WTC11 (cell line): ENCODE measurements around the gene USP47. TPM values are rescaled to one million over a fixed set of nuclear protein-coding genes. Genes with fewer than 3 reads are reported as not detected.

Source experiments
- ATAC-seq: fragments of 200-7000 bp; cut with Tn5 transposase; 2 replicates; pipeline ENCODE4 v1.10.0; 2021; ENCODE audit warnings: mild to moderate bottlenecking, moderate library complexity
- CTCF ChIA-PET: fragments of 300-600 bp; sonication (Branson Sonifier 250); formaldehyde crosslinking; loops from one replicate; lab custom pipeline; 2021; ENCODE audit warnings: antibody characterized with exemption; lab: Charles Lee
- POLR2A ChIA-PET: fragments of 350-600 bp; sonication (Branson Sonifier 250); formaldehyde crosslinking; loops from one replicate; lab custom pipeline; 2021; ENCODE audit warnings: antibody characterized with exemption; lab: Charles Lee
- DNase-seq: peaks from one replicate; pipeline ENCODE4 v3.0.0; 2021; ENCODE audit warnings: low spot score
- H3K27ac Mint-ChIP-seq: 2 replicates; pipeline ENCODE4 v1.8.0; 2021; ENCODE audit warnings: mixed read lengths
- H3K27me3 Mint-ChIP-seq: 2 replicates; pipeline ENCODE4 v1.8.0; 2021; ENCODE audit warnings: low read depth, mild to moderate bottlenecking, moderate library complexity, mixed read lengths
- H3K36me3 Mint-ChIP-seq: 2 replicates; pipeline ENCODE4 v1.8.0; 2021; ENCODE audit warnings: mixed read lengths
- H3K4me1 Mint-ChIP-seq: 2 replicates; pipeline ENCODE4 v1.8.0; 2022; ENCODE audit warnings: mixed read lengths
- H3K4me3 Mint-ChIP-seq: 2 replicates; pipeline ENCODE4 v1.8.0; 2021; ENCODE audit warnings: mild to moderate bottlenecking, moderate library complexity, mixed read lengths
- H3K9me3 Mint-ChIP-seq: 2 replicates; pipeline ENCODE4 v1.8.0; 2021; ENCODE audit warnings: mixed read lengths
- ARID4B ChIP-seq: sonication (generic); formaldehyde crosslinking; IDR thresholded peaks from 2 replicates; pipeline ENCODE4 v1.8.0; 2023; ENCODE audit warnings: missing genetic modification reagents, mild to moderate bottlenecking, borderline replicate concordance
- ATF6 ChIP-seq: sonication (generic); formaldehyde crosslinking; IDR thresholded peaks from 2 replicates; pipeline ENCODE4 v1.8.1; 2023; ENCODE audit warnings: mild to moderate bottlenecking, missing genetic modification reagents
- EMX1 ChIP-seq: fragments of 250-450 bp; sonication (Bioruptor Pico); IDR thresholded peaks from 2 replicates; pipeline ENCODE4 v1.8.0; 2021; ENCODE audit warnings: mild to moderate bottlenecking
- FOXP1 ChIP-seq: sonication (generic); formaldehyde crosslinking; IDR thresholded peaks from 2 replicates; pipeline ENCODE4 v1.8.0; 2022; ENCODE audit warnings: missing genetic modification reagents, mild to moderate bottlenecking, moderate library complexity, borderline replicate concordance
- FOXP4 ChIP-seq: sonication (generic); formaldehyde crosslinking; IDR thresholded peaks from 2 replicates; pipeline ENCODE4 v1.8.0; 2022; ENCODE audit warnings: mild to moderate bottlenecking, missing genetic modification reagents
- GTF2I ChIP-seq: fragments of 250-450 bp; sonication (Bioruptor Pico); conservative IDR thresholded peaks from 2 replicates; pipeline ENCODE4 v1.4.0; 2021; ENCODE audit warnings: mild to moderate bottlenecking
- IRF1 ChIP-seq: sonication (generic); formaldehyde crosslinking; IDR thresholded peaks from 2 replicates; pipeline ENCODE4 v1.8.0; 2023; ENCODE audit warnings: missing genetic modification reagents
- JAZF1 ChIP-seq: fragments of 250-450 bp; sonication (Bioruptor Pico); IDR thresholded peaks from 2 replicates; pipeline ENCODE4 v1.9.0; 2021; ENCODE audit warnings: moderate library complexity, mild to moderate bottlenecking, inconsistent platforms
- MXD4 ChIP-seq: fragments of 250-450 bp; sonication (Bioruptor Pico); IDR thresholded peaks from 2 replicates; pipeline ENCODE4 v1.8.0; 2021; ENCODE audit warnings: mild to moderate bottlenecking, moderate library complexity, borderline replicate concordance
- NFE2L1 ChIP-seq: sonication (generic); formaldehyde crosslinking; IDR thresholded peaks from 2 replicates; pipeline ENCODE4 v1.8.1; 2023; ENCODE audit warnings: missing genetic modification reagents
- NFYB ChIP-seq: sonication (generic); formaldehyde crosslinking; conservative IDR thresholded peaks from 2 replicates; pipeline ENCODE4 v1.8.0; 2022; ENCODE audit warnings: low read depth, missing genetic modification reagents
- NR3C1 ChIP-seq: sonication (generic); formaldehyde crosslinking; conservative IDR thresholded peaks from 2 replicates; pipeline ENCODE4 v1.8.1; 2023; ENCODE audit warnings: low read depth, mild to moderate bottlenecking, missing genetic modification reagents
- PREB ChIP-seq: sonication (generic); formaldehyde crosslinking; IDR thresholded peaks from 2 replicates; pipeline ENCODE4 v1.8.1; 2022; ENCODE audit warnings: mild to moderate bottlenecking, missing genetic modification reagents, moderate library complexity, borderline replicate concordance
- PRRX2 ChIP-seq: fragments of 250-450 bp; sonication (Bioruptor Pico); IDR thresholded peaks from 2 replicates; pipeline ENCODE4 v1.8.0; 2021; ENCODE audit warnings: mild to moderate bottlenecking
- STAT6 ChIP-seq: sonication (generic); formaldehyde crosslinking; conservative IDR thresholded peaks from 2 replicates; pipeline ENCODE4 v1.8.1; 2023; ENCODE audit warnings: mild to moderate bottlenecking, low read depth, missing genetic modification reagents, moderate library complexity
- ZNF121 ChIP-seq: sonication (generic); formaldehyde crosslinking; IDR thresholded peaks from 2 replicates; pipeline ENCODE4 v1.8.0; 2023; ENCODE audit warnings: missing genetic modification reagents
- ZNF138 ChIP-seq: sonication (generic); formaldehyde crosslinking; conservative IDR thresholded peaks from 2 replicates; pipeline ENCODE4 v1.8.1; 2022; ENCODE audit warnings: mild to moderate bottlenecking, moderate library complexity, missing genetic modification reagents
- ZNF263 ChIP-seq: sonication (generic); formaldehyde crosslinking; IDR thresholded peaks from 2 replicates; pipeline ENCODE4 v1.8.1; 2022; ENCODE audit warnings: low read depth, mild to moderate bottlenecking, moderate library complexity, missing genetic modification reagents
- ZNF396 ChIP-seq: fragments of 250-450 bp; sonication (Bioruptor Pico); IDR thresholded peaks from 2 replicates; pipeline ENCODE4 v1.8.0; 2021; ENCODE audit warnings: mild to moderate bottlenecking, moderate library complexity, borderline replicate concordance
- ZNF532 ChIP-seq: fragments of 250-450 bp; sonication (Bioruptor Pico); IDR thresholded peaks from 2 replicates; pipeline ENCODE4 v1.9.0; 2021; ENCODE audit warnings: mild to moderate bottlenecking, borderline replicate concordance
- total RNA-seq: library from RNA; stranded (reverse); gene quantifications from 3 replicates; pipeline ENCODE4 v1.2.3, GENCODE V29; 2021

The USP47 gene
- total RNA-seq, 1 experiment from 2014 or later = 19.7 TPM

GRCh38 chr11:11864803-11865202 lies 23.0 kb downstream of the USP47 start:
- Mint-ChIP-seq H3K27me3 (peaks cover 6% of the 10 kb centered on the region; the same call in 1 of the 2 replicates), H3K9me3 (peaks cover 3% of the 10 kb centered on the region), H3K4me3 (no peak overlapping the region), H3K4me1 (peaks cover 36% of the 10 kb centered on the region), H3K27ac (peak overlapping the region; percentile 41), H3K36me3 (peaks cover 2% of the 10 kb centered on the region; the same call in 1 of the 2 replicates)
- CTCF ChIA-PET = interaction anchor here (1.6 kb wide), 1 partner anchor 15 kb away, joined by 5 read pairs; no protein-coding TSS in a partner anchor
- POLR2A ChIA-PET = no interaction called here
- TF ChIP-seq FOXP4 (CRISPR knock-in tag) = no peak
- TF ChIP-seq NFE2L1 (CRISPR knock-in tag) = no peak
- TF ChIP-seq ARID4B (CRISPR knock-in tag) = no peak
- no peak for TF ChIP-seq PREB (CRISPR knock-in tag)
- no peak for TF ChIP-seq ATF6 (CRISPR knock-in tag)
- TF ChIP-seq ZNF121 (CRISPR knock-in tag) = no peak
- TF ChIP-seq ZNF138 (CRISPR knock-in tag) = no peak
- TF ChIP-seq GTF2I (CRISPR knock-in tag) = no peak
- no peak for TF ChIP-seq EMX1 (CRISPR knock-in tag)
- no peak for TF ChIP-seq IRF1 (CRISPR knock-in tag)
- TF ChIP-seq ZNF263 (CRISPR knock-in tag) = no peak
- no peak for TF ChIP-seq NR3C1 (CRISPR knock-in tag)
- no peak for TF ChIP-seq JAZF1
- TF ChIP-seq PRRX2 (CRISPR knock-in tag) = no peak
- TF ChIP-seq NFYB (CRISPR knock-in tag) = no peak
- no peak for TF ChIP-seq FOXP1 (CRISPR knock-in tag)
- no peak for TF ChIP-seq MXD4
- no peak for TF ChIP-seq ZNF396 (CRISPR knock-in tag)
- TF ChIP-seq STAT6 (CRISPR knock-in tag) = no peak
- no peak for TF ChIP-seq ZNF532
- ATAC-seq = no peak
- DNase-seq = no peak
